HL-60/S4 treated with phorbol 12-myristate 13-acetate at 8.2 ng/mL for 4 days and 3 days (cell line): Measurements from ENCODE around the gene CACNA2D3.

ENCODE experiments used
- in situ Hi-C: fragments of 300-500 bp; cut with MboI; formaldehyde crosslinking; loops from 2 replicates; pipeline ENCODE4 v1.15.0; 2022; ENCODE audit warnings: low sequenced_read_pairs

The CACNA2D3 gene

DNA sequence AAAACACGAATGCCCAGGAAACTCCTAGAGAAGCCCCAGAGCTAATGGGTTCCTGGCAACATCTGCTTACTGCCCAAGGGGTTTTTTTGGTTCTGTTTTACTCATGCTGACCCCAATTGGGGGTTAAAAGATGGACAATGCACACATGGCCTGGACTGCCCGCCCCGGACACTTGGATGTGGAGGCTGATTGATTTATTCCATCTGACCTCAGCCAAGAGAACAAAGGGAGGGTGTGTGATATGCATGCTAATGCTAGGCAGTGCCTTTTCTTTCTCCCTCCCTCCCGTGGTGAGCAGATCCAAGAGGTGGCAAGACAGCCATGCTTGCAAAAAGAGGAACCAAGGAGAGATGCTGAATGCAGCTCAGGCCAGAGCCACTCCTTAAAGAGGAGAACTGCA, 808.8 kb downstream of the CACNA2D3 start:
- in situ Hi-C loops: no loop called here

DNA sequence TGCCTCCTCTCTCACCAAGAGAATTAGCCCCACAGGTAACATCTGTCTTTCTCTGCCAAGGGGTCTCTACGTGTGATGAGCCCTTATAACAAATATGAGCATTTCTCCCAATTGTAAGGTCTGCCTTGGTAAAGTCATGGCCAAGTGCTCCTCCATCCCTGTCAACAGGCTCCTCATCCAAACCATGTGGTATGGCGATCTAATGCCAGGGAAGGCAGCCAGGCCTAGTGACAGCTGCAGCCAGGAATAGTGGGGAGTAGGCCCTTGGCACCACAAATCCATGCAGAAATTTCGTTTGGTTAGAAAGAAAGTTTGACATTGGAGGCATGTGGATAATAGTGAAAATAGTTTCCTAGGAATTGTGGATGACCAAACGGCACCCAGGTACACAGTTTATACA, 810.3 kb downstream of the CACNA2D3 start:
- in situ Hi-C loops: no loop called here

DNA sequence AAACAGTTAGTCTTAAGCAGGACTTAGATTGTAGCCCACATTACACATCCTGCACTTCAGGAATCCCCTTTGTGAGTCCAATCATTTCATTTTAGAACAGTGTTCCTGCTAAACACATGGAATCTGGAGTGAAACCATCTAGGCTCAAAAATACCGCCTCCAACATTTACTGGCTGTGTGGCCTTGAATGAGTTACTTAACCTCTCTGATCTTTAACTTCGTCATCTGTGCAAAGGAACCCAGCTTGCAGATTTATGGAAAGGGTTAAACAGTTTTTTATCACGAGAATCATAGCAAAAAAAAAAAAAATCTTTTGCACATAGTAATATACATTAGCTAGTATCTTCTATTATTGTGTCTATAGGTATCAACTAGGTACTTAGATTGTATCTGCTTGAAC, 813.5 kb downstream of the CACNA2D3 start:
- in situ Hi-C loops: no loop called here

DNA sequence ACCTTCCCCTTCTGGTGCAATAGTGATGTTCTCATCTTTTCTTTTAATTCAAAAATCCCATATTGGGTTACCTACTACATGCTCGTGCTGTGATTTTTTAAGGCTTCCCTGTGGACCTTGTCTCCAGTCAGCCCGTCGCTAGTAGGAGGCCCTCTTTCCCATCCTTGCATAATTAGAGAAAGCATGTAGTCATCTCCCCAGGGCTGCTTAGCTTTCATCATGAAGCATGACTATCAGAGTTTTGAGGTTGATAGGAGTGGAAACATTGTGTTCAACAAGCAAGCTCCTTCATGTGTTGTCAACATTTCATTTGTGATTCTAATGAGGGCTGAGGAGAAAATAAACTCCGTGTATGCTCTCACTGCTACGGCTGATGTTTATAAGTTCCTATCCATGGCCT, 814.2 kb downstream of the CACNA2D3 start:
- in situ Hi-C loops: no loop called here

DNA sequence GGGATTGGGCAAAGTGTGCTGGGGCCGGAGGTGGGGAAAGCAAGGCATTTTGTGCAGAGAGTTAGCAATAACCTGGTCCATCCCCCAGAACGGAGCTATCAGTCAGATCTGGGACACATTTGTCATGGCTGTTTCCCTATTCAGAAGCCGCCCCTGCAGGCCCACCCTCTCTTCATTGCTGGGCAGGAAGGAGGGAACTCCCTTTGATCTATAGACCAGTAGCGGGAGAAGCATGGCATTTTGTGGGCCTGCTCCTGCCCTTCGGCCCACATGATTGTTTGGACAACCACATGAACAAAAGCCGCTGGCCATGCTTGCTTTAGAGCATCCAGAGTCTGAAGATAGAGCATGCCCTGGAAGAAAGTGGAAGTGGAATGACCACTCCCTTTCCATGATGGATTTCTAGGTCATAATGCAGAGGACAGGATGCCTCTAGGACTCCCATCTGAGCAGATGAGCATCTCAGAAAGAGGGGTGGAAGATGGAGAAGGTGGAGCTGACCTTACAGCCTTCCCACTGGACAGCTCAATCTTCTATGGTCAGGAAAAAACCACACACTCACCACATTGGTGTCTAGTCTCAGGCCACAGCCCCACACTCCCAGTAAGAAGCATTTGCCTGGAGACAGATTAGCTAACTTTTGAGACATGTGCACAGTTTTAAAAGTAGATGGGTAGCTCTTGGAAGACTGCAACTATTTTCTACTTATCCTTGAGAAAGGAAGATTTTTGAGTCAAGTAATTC, 817.4 kb downstream of the CACNA2D3 start:
- in situ Hi-C loops: no loop called here

DNA sequence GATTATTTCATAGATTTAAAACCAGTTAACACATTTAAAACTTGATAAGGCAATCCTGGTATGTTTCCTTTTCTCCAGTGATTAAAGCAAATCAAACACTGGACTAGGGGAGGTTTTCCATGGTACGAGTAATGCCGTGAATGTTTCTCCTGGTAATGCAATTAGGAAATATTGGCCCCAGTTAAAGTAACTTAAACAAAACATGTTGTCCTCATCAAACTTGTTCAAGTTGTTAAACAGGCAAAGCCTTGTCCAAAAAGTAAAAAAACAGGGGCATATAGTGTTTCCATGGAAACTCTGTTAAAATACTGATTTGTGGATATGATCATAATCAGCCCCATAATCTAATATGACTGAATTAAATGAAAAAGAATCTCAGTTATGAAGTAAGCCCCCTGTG, 818.6 kb downstream of the CACNA2D3 start:
- in situ Hi-C loops: no loop called here

DNA sequence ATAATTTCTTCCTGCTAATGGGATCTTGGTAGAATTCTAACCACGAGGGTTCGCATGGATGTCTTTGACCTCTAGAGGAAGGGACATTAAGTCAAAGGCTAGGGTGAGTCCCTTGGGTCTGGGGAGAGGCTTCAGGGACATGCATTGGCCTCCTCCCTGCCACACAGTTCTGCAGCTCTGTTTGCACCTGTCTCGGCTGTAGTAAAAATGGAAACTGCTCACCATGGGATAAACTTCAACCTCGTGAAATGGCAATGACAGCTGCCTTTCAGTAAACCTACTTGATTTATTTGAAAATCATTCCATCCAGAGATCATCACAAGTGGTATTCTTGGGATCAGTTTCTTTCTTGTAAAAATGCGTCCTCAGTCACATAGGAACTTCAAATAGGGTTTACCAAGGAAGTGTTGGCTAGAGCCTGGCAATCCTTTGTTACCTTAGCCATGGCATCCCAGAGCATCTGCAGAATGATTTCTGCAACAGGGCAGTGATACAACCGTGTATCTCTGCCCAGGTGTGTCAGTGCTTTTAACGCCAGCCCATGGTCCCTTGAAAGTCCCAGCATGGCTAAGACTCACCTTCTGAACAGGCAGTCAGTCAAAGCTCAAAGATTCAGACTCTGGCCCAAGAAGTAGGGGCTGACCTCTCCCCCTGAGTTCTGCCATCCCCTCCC, 819.5 kb downstream of the CACNA2D3 start:
- in situ Hi-C loops: no loop called here

DNA sequence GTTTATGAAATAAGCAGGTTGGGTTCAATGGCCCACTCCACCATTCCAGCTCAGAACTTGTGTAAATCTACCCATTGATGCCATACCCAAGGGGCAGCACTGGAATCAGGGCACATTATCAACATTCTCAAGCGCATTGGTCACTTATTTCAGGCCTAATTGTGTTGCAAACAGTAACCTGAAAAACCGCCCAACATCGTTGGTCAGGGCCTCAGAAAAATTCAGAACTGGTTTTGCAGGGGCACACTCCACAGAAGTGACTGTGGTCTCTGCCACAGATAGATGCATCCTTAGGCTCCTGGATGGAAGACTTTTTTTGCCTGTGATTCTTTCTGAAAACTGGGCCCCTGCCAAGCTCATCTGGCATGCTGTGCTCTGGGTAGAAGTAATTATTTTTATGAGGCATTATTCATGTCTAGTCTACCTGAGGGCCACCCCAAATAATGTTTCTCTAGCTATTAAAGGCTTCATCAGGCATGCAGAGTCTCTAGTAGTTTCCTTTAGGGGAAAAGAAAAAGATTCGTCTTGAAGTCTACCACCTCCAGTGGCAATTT, 827.2 kb downstream of the CACNA2D3 start:
- in situ Hi-C loops: no loop called here

DNA sequence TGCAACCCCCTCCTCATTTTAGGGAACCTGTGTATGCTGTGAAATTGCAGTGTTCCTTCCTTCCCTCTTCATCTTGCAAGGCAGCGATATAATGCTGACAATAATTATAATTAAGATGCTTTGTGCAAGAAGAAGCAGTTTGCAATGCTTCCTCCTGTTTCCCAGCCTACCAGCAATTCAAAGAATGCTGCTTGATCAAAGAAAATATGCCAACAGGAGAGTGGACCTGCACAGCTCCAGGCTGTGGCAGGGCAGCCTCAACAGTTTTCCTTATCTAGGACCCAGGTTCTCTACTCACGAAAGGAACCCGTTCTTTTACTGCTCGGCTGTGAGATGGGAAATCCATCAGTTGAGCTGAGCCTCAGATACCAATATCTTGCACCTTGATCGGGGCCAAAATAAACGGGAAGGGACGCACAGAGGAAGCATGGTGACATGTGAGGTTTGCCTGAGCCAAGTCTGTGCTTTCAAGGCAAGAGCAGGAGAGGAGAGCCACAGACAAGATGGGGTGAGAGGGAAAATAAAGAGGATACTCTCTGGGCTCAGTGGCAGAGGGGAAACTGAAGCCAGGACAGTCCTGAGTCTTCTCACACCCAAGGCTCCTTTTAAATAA, 828.1 kb downstream of the CACNA2D3 start:
- in situ Hi-C loops: no loop called here

DNA sequence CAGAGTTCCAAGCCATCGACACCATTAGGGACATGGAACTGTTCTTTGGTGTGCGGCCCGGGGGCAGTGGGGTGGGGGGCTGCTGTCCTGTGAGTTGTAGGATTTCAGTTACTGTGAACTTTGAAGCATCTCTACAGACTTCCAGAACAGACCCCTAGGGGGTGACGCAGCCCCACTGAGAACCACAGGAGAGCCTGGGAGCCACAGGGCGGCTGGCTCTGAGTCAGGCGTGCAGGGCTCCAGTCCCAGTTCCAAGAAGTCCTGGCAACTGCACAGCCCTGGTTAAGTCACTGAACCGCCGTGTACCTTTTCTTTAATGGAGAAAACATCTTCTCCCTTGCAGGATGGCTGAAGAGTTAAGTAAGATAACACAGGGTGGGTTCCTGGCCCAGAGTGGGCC, 829.1 kb downstream of the CACNA2D3 start:
- in situ Hi-C loops: no loop called here

DNA sequence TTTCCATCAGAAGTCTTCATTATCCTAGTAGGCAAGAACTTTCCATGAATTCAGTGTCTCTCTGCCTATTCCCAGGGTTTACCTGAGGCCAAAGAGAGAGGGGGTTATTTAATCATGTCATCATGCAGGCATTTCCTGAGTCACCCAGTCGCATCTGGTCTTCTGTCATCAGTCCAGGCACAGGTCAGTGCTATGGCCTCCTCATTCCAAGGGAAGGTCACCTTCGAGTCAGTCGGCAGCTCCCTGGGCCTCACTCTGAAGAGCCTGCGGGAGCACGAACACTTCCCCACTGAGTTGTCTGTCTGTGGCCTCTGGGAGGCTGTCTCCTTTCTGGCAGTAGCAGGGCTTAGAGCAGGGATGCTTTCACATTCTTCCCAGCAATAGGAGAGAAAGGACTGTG, 831.7 kb downstream of the CACNA2D3 start:
- in situ Hi-C loops: no loop called here

DNA sequence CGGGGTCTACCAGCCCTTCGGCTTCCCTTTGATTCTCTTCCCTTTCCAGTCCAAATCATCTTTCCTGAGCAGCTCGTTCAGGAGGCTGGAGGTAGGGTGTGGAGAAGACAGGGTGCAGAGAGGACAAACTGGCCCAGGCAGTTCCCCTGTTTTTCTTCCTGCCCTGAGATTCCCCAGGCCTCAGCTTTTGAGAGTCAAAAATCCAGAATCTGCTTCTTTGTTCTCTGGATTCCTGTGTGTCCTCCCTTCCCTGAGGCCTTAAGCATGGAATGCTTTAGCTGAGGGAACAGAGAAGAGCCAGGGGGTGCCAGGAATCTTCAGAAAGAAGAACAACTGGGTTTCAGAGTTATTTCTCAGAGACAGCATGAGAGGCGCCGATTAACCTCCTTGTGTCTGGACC, 832.2 kb downstream of the CACNA2D3 start:
- in situ Hi-C loops: no loop called here

DNA sequence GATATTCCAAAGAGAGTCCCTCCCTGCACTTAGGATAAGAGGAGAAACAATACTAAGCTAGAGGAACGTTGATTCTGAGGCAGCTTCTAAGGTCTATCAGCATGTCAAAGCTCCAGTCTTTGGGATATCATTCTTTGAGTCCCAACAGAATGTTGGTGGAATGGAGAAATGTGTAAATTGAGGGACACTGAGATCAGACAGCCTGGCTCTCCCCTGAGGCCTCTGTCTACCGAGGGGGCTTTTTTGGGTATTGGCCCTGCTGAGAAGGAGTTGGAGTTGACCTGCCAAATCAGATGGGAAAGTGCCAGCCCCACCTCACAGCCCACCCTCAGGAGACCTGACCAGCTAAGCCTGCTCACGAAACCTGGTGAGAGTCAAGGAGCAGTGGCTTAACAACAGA, 833.1 kb downstream of the CACNA2D3 start:
- in situ Hi-C loops: no loop called here

DNA sequence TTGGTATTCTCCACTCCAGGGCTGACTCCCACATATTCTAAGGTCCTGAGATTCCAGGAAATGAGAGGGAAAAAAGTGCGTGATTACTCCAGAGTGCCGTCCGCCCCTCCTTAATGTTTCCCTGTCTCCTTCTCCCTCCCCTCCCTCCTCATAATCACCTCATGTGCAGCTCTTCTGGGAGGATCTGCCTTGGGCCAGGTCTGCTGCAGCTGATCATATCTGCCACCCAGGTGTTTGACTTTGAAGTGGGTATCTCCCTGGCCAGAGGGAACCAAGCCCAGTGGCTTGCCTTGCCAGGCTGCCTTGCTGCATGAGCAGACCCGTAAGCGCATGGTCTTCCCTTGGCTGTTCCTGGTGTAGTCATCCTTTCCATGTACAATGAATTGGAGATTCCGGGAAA, 833.6 kb downstream of the CACNA2D3 start:
- in situ Hi-C loops: no loop called here

DNA sequence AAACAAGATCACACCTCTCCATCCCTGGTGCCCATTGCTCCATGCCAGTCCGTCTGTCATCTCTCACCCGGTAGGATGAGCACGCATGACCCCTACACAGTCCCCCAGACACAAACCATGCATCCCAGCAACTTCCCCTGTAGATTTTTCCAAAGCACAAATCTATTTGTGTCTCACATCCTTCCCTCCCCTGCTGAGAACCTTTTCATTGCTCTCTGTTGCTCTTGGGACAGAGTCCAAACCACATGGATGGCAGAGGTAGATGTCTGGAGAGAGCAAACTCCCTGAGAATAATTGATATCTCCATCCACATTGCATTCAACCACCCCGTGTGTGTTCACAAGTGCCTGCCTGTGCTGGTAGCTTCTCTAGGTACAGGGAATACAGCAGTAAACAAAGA, 835.4 kb downstream of the CACNA2D3 start:
- in situ Hi-C loops: no loop called here

DNA sequence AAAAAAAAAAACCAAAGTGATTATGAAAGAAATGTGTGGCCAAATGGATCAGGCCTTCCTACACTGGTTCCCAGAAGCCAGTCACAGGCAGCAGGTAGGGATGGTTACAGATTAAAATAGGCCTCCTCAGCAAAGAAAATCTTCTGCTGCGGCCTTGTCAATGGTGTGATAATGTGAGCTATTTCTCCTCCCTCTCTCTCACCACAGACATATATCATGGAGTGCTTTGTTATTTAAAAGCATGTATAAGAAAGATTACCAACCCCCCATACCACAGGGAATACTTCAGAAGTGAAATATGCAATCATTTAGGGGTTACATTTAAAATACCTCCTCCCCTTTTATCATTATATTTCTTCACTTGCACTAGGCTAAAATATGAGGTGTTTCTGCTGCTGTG, 837.7 kb downstream of the CACNA2D3 start:
- in situ Hi-C loops: no loop called here

DNA sequence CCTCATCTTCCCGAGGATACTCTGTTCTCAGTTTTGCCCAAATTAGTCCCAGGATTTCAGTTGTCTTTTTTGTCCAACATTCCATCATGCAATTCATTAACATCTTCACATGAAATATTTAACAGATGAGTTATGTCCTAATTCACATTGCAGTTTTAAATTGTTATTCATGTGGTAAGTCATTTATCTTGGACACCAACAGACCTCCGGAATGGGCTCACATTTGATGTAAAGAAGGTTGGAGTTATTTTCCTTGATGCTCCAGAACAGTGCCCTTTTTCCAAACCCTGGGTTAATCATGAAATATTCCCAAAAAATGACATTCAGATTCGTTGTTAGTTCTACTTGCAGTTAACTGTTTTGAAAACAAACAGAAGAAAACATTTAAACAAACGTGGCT, 838.3 kb downstream of the CACNA2D3 start:
- in situ Hi-C loops: no loop called here

DNA sequence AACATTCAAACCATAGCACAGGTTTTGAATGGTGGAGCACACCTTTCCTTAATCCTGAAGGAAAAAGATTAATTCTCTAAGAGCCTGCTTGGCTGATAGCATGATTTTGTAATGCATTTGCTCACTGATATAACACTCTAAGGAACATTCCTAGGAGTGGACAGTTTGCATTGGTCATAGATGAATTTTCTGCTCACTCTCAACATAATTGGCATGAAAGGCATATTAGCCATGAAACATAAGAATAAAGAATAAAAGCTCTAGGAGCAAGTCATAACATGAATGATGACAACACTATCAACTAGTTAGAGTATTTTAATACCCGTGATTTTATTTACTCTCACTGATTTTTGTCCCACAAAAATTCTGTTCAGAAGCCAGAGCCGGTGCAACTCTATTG, 839.8 kb downstream of the CACNA2D3 start:
- in situ Hi-C loops: no loop called here

DNA sequence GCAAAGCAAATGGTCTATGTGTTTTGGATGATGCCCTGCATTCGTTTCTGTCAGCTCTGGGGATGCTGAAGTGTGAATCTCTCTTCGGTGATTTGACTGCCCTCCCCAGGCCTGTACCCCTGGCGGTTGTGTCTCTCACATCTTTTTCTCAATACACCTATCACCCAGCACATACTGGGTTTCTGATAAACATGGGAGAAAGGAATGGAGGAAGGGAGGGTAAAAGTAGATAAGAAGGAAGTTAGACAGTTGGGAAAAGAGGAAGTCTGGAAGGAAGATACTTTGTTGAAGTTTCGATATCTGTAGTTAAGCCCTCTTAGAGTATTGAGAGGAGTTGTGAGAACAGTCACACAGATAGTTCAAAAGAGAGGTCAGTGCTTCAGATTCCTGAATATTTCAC, 841.3 kb downstream of the CACNA2D3 start:
- in situ Hi-C loops: no loop called here

DNA sequence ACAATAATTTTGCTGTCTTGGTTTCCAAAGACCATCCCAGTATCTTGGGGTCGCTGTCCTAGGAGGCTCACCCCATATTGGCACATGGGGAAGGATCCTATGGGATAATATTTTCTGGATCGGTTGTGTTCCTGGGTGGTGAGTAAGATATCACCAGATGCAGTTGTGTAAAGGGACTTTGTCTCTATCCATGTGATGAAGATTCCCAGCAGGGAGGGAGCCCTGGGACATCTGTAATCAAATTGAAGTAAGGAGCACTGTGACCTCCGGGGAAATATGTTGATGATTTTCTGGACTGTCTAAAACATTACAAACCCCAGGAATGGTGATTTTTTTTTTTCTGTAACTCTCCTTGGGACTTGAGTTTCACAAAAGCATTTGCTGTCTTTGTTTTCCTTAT, 841.7 kb downstream of the CACNA2D3 start:
- in situ Hi-C loops: no loop called here

DNA sequence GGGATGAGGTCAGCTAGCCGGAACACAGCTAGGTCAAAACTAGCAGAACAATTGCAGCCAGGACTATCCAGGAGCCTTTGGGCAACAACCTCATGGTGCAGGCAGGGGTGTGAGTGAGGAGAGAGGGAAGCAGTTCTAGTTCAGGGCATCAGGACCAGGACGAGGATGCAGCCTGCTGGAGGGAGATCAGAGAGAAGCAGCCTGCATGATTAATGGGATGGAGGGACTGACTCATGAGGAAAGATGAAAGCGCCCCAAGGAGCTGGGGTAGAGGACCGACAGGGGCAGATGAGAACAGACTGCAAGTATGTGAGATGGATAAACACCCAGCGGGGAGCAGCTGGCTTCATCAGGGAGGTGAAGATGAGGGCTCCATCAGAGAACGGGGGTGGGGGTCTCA, 843.4 kb downstream of the CACNA2D3 start:
- in situ Hi-C loops: no loop called here

DNA sequence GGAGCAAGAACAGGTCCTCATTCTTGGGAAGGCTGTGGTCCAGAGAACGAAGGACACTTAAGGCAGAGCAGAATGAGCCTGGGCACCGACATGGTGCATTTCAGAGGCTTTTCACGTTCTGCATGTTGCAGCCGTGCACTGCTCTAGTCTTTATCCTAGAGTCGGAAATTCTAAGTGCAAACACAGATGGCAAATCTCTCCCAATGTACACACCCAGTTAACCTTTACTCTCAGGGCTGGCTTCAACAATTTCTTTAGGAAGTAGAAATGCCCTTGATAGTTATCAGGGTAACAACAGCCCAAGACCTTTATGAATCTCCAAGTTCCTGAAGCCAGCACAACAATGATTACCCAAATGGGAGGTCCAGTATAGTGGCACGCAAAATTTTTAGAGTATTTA, 844.6 kb downstream of the CACNA2D3 start:
- in situ Hi-C loops: no loop called here
